Brain microvascular endothelial cell (primary cell): ENCODE measurements around the gene GRAMD2B.

Experiments used
- DNase-seq: peaks from one replicate; pipeline ENCODE4 v3.0.0-alpha.2; 2020
- H3K27ac ChIP-seq: fragments of 250-450 bp; sonication (Bioruptor Pico); 2 replicates; pipeline ENCODE4 v1.5.1; 2020; ENCODE audit warnings: mild to moderate bottlenecking, moderate library complexity
- H3K27me3 ChIP-seq: fragments of 250-450 bp; sonication (Bioruptor Pico); replicated peaks from 2 replicates; pipeline ENCODE4 v1.5.1; 2020; ENCODE audit warnings: mild to moderate bottlenecking
- H3K36me3 ChIP-seq: fragments of 250-450 bp; sonication (Bioruptor Pico); replicated peaks from 2 replicates; pipeline ENCODE4 v1.5.1; 2020; ENCODE audit warnings: mild to moderate bottlenecking
- H3K4me3 ChIP-seq: 2 replicates; pipeline ENCODE4 v1.5.1; 2011; ENCODE audit warnings: low read depth, mild to moderate bottlenecking, control low read depth, low read length, moderate library complexity
- in situ Hi-C: cut with HindIII; loops from 2 replicates; pipeline ENCODE4 v1.10.0; 2017; ENCODE audit warnings: low sequenced_read_pairs, low pct_ligation_motif_present
- TF ChIP-seq, protein P1 (sequence below): IDR thresholded peaks from 2 replicates; pipeline ENCODE4 v1.5.1; 2011; ENCODE audit warnings: low read depth, mild to moderate bottlenecking, moderate library complexity, low read length, control low read depth, inconsistent platforms; ENCODE audit errors: missing control alignments

The GRAMD2B gene

GRCh38 chr5:126450907-126451306, 27.7 kb downstream of the GRAMD2B start:
- no peaks in the 10 kb centered on the region for H3K27me3 ChIP-seq
- peaks cover 7% of the 10 kb centered on the region for H3K36me3 ChIP-seq
- DNase-seq, result no peak
- H3K27ac ChIP-seq, result no peak overlapping the region
- in situ Hi-C loops, result no loop called here
- no peak overlapping the region for H3K4me3 ChIP-seq
- TF ChIP-seq, protein P1, sequence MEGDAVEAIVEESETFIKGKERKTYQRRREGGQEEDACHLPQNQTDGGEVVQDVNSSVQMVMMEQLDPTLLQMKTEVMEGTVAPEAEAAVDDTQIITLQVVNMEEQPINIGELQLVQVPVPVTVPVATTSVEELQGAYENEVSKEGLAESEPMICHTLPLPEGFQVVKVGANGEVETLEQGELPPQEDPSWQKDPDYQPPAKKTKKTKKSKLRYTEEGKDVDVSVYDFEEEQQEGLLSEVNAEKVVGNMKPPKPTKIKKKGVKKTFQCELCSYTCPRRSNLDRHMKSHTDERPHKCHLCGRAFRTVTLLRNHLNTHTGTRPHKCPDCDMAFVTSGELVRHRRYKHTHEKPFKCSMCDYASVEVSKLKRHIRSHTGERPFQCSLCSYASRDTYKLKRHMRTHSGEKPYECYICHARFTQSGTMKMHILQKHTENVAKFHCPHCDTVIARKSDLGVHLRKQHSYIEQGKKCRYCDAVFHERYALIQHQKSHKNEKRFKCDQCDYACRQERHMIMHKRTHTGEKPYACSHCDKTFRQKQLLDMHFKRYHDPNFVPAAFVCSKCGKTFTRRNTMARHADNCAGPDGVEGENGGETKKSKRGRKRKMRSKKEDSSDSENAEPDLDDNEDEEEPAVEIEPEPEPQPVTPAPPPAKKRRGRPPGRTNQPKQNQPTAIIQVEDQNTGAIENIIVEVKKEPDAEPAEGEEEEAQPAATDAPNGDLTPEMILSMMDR, result no peak

GRCh38 chr5:126452477-126452876, 29.3 kb downstream of the GRAMD2B start:
- Histone ChIP-seq H3K4me3 (no peak overlapping the region), H3K27me3 (no peaks in the 10 kb centered on the region), H3K27ac (no peak overlapping the region), H3K36me3 (peaks cover 10% of the 10 kb centered on the region)
- DNase-seq, result no peak
- in situ Hi-C loops, result no loop called here
- TF ChIP-seq, protein P1, result no peak

GRCh38 chr5:126454081-126454480, 30.9 kb downstream of the GRAMD2B start:
- Histone ChIP-seq H3K27ac (no peak overlapping the region), H3K36me3 (peaks cover 10% of the 10 kb centered on the region), H3K27me3 (no peaks in the 10 kb centered on the region), H3K4me3 (no peak overlapping the region)
- TF ChIP-seq, protein P1, result no peak
- in situ Hi-C loops, result no loop called here
- no peak for DNase-seq

DNA sequence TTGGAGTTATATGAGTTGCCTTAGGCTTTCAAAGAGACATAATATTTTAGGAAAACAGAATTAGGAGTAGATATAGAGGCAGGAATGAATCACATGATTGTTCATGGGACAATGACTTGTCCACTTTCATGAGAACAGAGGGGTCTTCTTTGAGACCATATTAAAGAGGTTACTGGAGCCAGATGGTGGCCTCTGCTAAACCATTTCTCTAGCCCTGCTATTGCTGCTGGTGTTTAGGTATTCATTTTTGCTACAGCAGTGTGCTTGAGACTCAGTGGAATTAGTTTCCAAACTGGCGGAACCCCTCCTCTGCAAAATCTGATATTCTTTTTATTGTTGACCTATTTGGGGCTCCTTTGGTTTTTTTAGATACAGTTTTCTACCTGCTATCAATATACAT, 31.3 kb downstream of the GRAMD2B start:
- DNase-seq, result no peak
- H3K4me3 ChIP-seq, result no peak overlapping the region
- H3K36me3 ChIP-seq, result peaks cover 10% of the 10 kb centered on the region
- in situ Hi-C loops, result no loop called here
- H3K27ac ChIP-seq, result no peak overlapping the region
- TF ChIP-seq, protein P1, result no peak
- H3K27me3 ChIP-seq, result no peaks in the 10 kb centered on the region

DNA sequence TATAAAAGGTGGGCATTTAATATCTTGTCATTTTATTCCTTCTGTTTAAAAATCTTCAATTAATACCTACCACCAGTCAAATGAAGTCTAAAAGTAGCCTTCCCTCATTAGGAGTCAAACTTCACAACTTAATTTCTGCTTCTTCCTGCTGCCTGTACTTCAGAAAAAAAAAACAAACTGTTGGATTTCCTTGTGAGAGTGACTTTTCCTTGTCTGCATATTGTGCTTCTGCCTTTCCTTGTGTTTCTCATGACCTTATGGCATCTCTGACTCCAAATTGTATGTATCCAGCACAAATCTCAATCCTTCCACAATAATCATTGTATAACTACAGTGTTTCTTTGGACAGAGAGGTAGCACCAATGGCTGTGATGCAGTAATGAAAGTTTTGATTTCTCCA, 32.1 kb downstream of the GRAMD2B start:
- Histone ChIP-seq H3K27ac (no peak overlapping the region), H3K4me3 (no peak overlapping the region), H3K36me3 (peaks cover 10% of the 10 kb centered on the region), H3K27me3 (no peaks in the 10 kb centered on the region)
- TF ChIP-seq, protein P1, result no peak
- in situ Hi-C loops, result no loop called here
- DNase-seq, result no peak

DNA sequence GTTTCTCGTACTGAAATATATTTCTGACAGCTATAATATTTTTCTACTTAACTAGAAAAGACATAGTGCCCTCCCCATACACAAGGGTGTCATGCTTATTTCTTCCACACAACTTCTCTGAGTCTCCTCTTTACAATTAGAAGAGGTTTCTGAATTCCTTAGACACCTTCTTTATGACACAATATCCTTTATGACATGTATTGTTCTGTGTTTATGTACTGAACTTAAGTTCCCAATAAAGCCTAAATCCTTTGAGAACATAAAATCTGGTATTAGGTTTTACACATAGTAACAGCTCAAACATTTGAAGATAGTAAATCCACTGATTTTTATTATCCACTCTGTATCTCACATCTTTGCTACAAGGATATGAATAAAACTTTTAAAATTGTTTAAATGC, 32.5 kb downstream of the GRAMD2B start:
- in situ Hi-C loops, result no loop called here
- TF ChIP-seq, protein P1, result no peak
- no peaks in the 10 kb centered on the region for H3K27me3 ChIP-seq
- no peak overlapping the region for H3K4me3 ChIP-seq
- H3K36me3 ChIP-seq, result peaks cover 10% of the 10 kb centered on the region
- no peak for DNase-seq
- H3K27ac ChIP-seq, result no peak overlapping the region
